GM21786 (cell line): ENCODE results near the gene CPSF4L.

ENCODE experiments used
- ATAC-seq: cut with Tn5 transposase; IDR thresholded peaks from one replicate; pipeline ENCODE4 v1.9.1; 2021; ENCODE audit not compliant: unreplicated experiment

Gene CPSF4L

GRCh38 chr17:73234736-73235135 is 26.9 kb downstream of the CPSF4L start:
- no peak for ATAC-seq

- ATAC-seq = peak; percentile 23
Measured at GRCh38 chr17:73232587-73233373, 28.9 kb downstream of the CPSF4L start.

DNA sequence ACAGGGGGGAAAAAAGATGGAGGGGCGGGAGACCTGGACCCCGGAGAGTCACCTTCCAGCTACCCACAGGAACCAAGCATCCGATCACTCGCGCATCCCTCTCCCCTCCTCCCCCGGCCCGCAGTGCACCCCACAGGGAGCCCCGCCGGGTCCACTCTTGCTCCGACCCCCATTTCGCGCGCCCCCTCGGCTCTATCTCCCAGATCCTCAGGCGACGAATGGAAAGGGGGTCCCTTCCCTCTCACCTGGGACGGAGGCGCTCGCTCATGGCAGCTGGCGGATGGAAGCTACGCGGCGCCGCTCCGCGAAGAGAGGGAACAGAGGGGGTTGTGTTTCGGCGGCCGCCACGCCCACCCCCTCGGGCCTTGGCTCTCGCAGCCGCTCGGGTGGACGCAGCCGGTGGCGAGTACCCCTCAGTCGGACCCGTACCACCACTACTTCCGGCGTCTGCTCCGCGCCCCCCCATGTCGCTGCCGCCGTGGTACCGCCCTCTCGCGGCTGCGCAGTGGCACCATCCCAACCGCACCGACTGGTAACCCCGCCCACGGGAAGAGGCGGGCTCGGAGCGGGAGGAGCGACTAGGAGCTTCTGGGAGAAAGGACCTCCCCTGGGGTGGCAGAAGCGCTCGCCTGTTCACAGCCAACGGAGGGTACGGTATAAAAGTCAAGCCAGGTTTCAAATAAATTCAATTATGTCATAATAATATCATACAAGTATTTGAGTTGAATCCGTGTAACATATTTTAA is 29.7 kb downstream of the CPSF4L start:
- peak; percentile 80 for ATAC-seq

DNA sequence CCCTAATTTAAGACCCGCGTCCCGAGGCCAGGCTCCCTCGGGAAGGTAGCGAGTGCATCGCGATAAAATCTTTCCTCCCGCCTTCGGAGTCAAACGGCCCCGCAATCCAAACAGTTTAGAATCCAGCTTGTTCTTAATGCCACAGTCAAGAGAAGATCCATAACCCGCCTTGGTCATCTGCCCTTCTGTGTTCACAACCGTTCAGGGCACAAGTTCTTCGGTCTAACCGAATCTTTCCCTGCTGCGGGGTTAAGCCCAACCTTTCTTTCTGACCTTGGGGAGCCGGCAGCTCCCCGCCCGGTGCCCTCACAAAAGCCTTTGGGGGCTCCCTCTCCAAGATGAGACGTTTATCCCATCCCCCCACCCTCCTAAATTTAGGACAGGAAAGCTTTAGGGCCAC is 30.3 kb downstream of the CPSF4L start:
- no peak for ATAC-seq

- no peak for ATAC-seq
Measured at GRCh38 chr17:73230088-73230487, 31.6 kb downstream of the CPSF4L start.

DNA sequence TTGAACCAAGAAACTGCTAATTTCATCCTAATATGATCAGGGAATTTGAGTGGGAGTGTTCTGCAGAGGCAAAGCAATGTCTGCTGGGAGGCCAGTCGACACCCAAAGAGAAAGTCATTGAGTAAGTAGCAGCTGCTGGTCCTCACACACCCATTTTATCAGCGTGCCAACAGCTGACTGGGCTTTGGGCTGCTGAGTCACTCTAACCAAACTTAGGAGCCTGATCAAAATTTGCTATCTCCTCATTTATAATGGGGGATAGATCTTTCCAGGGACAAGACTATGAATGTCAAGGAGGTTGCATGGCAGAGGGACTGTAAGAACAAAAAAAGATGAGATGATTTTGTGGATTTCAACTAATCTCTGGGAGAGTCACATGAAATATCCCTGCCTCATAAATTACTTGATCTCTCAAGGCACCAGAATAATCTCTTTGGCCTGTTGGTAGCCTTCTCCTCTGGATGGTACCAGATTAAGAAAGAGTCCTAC is 32.9 kb downstream of the CPSF4L start:
- ATAC-seq = no peak

- ATAC-seq = no peak
Measured at GRCh38 chr17:73227944-73228343, 33.7 kb downstream of the CPSF4L start.

GRCh38 chr17:73227379-73227778 is 34.3 kb downstream of the CPSF4L start:
- ATAC-seq = no peak

DNA sequence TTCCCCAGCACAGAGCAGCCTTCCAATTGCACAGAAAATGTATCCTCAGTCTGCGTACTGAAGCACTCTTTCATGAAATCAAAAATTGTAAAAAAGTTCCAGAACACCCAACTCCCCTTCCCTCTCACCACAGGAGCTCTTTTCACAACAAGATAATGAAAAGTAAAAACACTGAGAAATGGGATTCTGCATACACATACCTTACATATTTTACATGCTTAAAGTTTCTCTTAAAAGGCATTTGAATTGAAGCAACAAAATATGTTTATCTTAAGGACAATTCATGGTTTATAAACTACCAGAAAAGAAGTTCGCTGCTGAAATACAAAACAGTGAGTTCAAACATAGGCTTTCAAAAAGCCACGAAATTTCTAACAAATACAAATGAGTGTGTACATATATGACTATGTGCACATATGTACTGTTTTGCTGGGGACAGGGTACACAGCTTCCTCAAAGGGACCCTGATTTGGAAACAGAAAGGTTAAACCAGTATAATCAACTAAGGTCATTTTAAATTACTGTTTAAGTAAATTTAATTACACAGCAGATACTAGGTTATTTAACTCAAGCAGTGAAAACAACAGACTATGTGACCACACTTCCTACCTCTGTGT is 35.0 kb downstream of the CPSF4L start:
- no peak for ATAC-seq

- ATAC-seq = no peak
Measured at GRCh38 chr17:73224663-73225305, 36.9 kb downstream of the CPSF4L start.

- no peak for ATAC-seq
Measured at GRCh38 chr17:73224237-73224636, 37.4 kb downstream of the CPSF4L start.

DNA sequence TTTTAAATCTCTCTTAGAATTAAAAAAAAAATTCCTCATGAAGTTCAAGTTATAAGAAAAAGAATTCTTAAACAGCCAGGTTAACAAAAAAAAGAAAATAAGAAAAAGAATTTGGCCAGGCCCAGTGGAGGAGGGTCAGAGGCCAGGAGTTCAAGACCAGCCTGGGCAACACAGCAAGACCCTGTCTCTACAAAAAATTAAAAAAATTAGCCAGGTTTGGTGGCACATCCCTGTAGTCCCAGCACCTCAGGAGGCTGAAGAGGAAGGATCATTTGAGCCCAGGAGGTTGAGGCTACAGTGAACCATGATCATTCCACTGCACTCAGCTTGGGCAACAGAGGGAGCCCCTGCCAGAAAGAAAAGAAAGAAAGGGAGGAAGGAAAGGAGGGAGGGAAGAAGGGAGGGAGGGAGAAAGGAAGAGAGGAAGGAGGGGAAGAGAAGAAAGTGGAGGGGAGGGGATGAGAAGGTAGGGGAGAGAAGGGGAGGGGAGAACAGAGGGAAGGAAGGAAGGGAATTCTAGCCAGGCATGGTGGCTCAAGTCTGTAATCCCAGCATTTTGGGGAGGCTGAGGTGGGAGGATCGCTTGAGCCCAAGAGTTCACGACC is 38.0 kb downstream of the CPSF4L start:
- ATAC-seq = no peak

DNA sequence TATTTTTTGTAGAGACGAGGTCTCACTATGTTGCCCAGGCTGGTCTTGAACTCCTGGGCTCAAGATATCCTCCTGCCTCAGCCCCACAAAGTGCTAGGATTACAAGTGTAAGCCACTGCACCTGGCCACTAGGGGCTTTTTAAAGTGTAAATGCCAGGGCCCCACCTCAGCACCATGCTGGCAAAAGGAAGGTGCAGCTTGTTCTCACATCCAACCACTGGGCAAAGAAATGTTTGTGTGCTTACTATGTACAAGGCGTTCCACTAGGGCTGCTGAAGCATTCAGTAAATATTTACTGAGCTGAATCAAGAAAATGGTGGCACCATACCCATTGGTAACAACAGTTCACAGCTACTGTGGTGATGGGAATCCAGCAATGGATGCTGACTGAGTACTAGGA is 46.2 kb downstream of the CPSF4L start:
- ATAC-seq = no peak

GRCh38 chr17:73214851-73215250 is 46.8 kb downstream of the CPSF4L start:
- ATAC-seq = no peak

DNA sequence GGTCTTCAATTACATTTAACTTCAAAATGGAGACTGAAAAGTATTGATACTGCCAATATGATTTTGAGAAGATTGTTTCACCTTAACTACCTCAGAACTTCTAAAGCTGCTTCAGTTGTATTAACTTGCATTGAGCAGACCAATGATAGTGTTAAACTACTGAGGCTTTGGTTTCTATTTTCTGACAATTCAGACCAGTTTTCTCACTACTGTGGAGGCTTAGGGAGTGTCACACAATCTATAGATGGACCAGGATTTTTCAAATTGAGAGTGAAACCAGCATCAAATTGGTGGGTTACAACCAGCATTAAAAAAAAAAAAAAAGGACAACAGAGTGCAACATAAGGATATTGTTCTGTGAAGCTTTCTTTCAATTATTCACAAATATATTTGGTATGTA is 47.7 kb downstream of the CPSF4L start:
- no peak for ATAC-seq

DNA sequence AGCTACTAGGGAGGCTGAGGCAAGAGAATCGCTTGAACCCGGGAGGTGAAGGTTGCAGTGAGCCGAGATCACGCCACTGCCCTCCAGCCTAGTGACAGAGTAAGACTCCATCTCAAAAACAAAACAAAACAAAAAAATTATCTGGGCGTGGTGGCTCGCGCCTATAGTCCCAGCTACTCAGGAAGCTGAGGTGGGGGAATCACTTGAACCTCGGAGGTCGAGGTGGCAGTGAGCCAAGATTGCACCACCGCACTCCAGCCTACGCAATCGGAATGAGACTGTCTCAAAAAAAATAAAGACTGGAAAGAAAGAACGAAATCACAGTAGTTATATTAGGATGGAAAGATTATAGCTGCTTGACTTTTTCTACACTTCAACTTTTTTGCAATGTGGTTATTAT is 49.9 kb downstream of the CPSF4L start:
- ATAC-seq = no peak

GRCh38 chr17:73210002-73210678 is 51.5 kb downstream of the CPSF4L start:
- no peak for ATAC-seq

GRCh38 chr17:73209436-73209835 is 52.2 kb downstream of the CPSF4L start:
- no peak for ATAC-seq

- ATAC-seq = no peak
Measured at GRCh38 chr17:73208139-73208827, 53.4 kb downstream of the CPSF4L start.

GRCh38 chr17:73205459-73205961 is 56.2 kb downstream of the CPSF4L start:
- ATAC-seq = no peak
